Measurements from ENCODE around the gene U2AF2. TPM values are rescaled to one million over a fixed set of nuclear protein-coding genes. Genes with fewer than 3 reads are reported as not detected.

The U2AF2 gene
- total RNA-seq, 1 donor from 2014 or later = 275 TPM

DNA sequence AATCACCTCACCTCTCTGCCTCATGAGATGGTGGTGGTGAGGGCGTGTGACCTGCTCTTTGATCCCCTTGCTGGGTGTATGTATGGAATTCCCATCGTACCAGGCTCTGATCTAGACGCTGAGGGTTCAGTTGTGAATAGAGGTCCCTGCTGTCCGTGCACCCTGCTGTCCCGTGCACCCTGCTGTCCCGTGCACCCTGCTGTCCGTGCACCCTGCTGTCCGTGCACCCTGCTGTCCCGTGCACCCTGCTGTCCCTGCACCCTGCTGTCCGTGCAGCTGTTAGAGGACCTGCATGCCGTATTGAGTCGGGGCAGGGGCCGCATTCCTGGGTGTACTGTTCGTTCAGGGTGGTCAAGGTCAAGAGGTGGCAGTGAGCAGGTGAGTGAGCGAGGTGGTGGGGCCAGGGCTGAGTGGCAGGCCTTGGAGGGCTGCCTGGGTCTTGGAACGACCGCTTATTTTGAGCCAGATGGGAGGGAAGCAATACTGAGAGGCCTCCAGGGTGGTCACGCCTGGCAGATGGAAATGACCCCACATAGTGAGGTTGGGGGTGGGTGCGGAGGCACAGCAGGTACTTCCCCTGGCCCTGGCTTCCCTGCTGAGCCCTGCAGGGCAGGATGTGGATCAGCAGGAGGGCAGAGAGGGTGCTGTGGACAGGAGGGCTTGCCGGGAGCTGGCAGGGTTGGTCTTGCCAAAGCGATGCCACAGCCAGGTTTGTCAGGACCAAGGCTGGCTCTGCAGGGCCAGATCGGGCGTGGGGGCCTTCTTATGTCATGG, 15.6 kb downstream of the U2AF2 start:
- peaks cover 14% of the 10 kb centered on the region for H3K36me3 Mint-ChIP-seq (ENCODE audit: insufficient read depth)
- no peak overlapping the region for H3K27ac Mint-ChIP-seq
- DNase-seq (ENCODE audit: low spot score, unreplicated experiment) = no peak
- H3K9me3 Mint-ChIP-seq (ENCODE audit: low read depth) = no peaks in the 10 kb centered on the region
- peaks cover 9% of the 10 kb centered on the region for H3K4me1 Mint-ChIP-seq (ENCODE audit: low read depth)
- H3K4me3 Mint-ChIP-seq (ENCODE audit: low read depth) = no peak overlapping the region
- no peaks in the 10 kb centered on the region for H3K27me3 Mint-ChIP-seq
- TF ChIP-seq, protein P1, sequence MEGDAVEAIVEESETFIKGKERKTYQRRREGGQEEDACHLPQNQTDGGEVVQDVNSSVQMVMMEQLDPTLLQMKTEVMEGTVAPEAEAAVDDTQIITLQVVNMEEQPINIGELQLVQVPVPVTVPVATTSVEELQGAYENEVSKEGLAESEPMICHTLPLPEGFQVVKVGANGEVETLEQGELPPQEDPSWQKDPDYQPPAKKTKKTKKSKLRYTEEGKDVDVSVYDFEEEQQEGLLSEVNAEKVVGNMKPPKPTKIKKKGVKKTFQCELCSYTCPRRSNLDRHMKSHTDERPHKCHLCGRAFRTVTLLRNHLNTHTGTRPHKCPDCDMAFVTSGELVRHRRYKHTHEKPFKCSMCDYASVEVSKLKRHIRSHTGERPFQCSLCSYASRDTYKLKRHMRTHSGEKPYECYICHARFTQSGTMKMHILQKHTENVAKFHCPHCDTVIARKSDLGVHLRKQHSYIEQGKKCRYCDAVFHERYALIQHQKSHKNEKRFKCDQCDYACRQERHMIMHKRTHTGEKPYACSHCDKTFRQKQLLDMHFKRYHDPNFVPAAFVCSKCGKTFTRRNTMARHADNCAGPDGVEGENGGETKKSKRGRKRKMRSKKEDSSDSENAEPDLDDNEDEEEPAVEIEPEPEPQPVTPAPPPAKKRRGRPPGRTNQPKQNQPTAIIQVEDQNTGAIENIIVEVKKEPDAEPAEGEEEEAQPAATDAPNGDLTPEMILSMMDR (IDR thresholded peaks at IDR 0.05; ENCODE audit: unreplicated experiment) = no peak

DNA sequence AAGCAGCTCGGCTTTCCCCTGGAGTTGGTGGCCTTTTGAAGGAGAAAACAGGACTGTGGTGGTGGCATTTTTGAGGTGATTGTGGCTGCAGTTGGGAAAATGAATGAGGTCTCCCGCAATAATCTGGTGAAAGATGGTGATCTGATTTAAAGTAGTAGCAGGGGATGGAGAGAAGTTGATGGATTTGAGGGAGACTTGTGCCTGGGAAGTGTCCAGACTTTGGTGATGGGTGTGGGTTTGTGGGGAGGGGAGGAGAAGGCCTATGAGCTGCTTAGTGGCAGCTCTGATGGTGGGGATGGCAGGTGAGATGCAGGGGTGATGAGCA, 16.2 kb downstream of the U2AF2 start:
- Mint-ChIP-seq H3K36me3 (ENCODE audit: insufficient read depth) (peaks cover 11% of the 10 kb centered on the region), H3K9me3 (ENCODE audit: low read depth) (no peaks in the 10 kb centered on the region), H3K4me1 (ENCODE audit: low read depth) (peaks cover 15% of the 10 kb centered on the region), H3K27me3 (no peaks in the 10 kb centered on the region), H3K27ac (no peak overlapping the region), H3K4me3 (ENCODE audit: low read depth) (no peak overlapping the region)
- TF ChIP-seq, protein P1 (IDR thresholded peaks at IDR 0.05; ENCODE audit: unreplicated experiment) = no peak
- DNase-seq (ENCODE audit: low spot score, unreplicated experiment) = no peak

DNA sequence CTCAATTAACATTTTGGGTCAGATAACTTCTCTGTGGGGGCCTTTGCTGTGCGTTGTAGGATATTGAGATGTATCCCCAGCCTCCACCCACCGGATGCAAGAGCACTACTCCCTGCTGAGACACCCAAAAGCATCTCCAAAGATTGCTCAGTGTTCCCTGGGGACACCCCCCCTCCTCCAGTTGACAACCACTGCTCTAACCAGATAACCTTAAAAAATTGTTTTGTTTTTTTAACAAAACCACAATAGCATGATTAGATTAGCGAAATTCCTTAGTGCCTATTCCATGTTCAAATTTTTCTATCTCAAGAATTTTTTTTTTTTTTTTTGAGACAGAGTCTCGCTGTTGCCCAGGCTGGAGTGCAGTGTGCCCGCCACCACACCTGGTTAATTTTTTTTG, 17.6 kb downstream of the U2AF2 start:
- no peak for DNase-seq (ENCODE audit: low spot score, unreplicated experiment)
- H3K36me3 Mint-ChIP-seq (ENCODE audit: insufficient read depth) = peaks cover 11% of the 10 kb centered on the region
- H3K4me1 Mint-ChIP-seq (ENCODE audit: low read depth) = peaks cover 25% of the 10 kb centered on the region
- H3K9me3 Mint-ChIP-seq (ENCODE audit: low read depth) = no peaks in the 10 kb centered on the region
- H3K4me3 Mint-ChIP-seq (ENCODE audit: low read depth) = no peak overlapping the region
- no peaks in the 10 kb centered on the region for H3K27me3 Mint-ChIP-seq
- H3K27ac Mint-ChIP-seq = no peak overlapping the region
- TF ChIP-seq, protein P1 (IDR thresholded peaks at IDR 0.05; ENCODE audit: unreplicated experiment) = no peak

DNA sequence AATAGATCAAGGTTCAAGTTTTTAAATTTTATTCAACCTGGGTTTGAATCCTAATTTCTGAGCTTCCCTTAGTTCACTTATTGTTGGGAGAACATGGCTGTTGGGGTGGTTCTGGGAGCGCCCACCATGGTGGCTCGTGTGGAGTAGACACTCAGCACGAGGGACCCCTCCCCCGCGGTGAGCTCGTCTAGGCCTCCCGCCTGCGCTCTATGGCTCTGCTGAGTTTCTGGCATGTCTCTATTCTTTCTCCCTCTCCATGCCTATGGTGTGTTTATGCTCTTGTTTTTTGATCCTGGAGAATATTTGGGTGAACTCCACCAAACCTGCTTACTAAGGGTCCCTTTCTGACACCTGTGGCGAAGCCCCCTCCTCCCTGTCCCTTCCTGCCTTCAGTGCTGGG, 18.6 kb downstream of the U2AF2 start:
- Mint-ChIP-seq H3K4me1 (ENCODE audit: low read depth) (peaks cover 27% of the 10 kb centered on the region), H3K27me3 (no peaks in the 10 kb centered on the region), H3K4me3 (ENCODE audit: low read depth) (peak overlapping the region; percentile 60), H3K27ac (peak overlapping the region; percentile 96), H3K36me3 (ENCODE audit: insufficient read depth) (peaks cover 12% of the 10 kb centered on the region), H3K9me3 (ENCODE audit: low read depth) (no peaks in the 10 kb centered on the region)
- DNase-seq (ENCODE audit: low spot score, unreplicated experiment) = no peak
- TF ChIP-seq, protein P1 (IDR thresholded peaks at IDR 0.05; ENCODE audit: unreplicated experiment) = no peak

DNA sequence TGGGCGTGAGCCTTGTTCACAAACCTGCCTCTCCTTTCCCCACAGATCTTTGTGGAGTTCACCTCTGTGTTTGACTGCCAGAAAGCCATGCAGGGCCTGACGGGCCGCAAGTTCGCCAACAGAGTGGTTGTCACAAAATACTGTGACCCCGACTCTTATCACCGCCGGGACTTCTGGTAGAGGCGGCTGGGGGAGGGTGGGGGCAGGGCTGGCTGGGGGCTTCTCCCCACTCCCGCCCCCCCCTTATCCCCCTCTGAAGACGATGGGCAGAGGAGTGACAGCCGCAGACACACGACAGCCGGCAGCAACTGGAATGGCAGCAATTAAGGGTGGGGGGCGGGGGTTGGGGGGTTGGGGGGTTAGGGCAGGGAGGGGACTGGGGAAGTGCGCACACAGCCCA, 19.1 kb downstream of the U2AF2 start:
- Mint-ChIP-seq H3K27ac (peak overlapping the region; percentile 96), H3K36me3 (ENCODE audit: insufficient read depth) (peaks cover 13% of the 10 kb centered on the region), H3K4me1 (ENCODE audit: low read depth) (peaks cover 27% of the 10 kb centered on the region), H3K4me3 (ENCODE audit: low read depth) (peak overlapping the region; percentile 60), H3K9me3 (ENCODE audit: low read depth) (no peaks in the 10 kb centered on the region), H3K27me3 (no peaks in the 10 kb centered on the region)
- TF ChIP-seq, protein P1 (IDR thresholded peaks at IDR 0.05; ENCODE audit: unreplicated experiment) = no peak
- no peak for DNase-seq (ENCODE audit: low spot score, unreplicated experiment)

All from progenitor cell of endocrine pancreas (in vitro differentiated cells).